ENCODE data around the gene TBXAS1.
A peak's percentile ranks its signal among the peaks of the same experiment; 100 is the strongest.

The TBXAS1 gene

DNA sequence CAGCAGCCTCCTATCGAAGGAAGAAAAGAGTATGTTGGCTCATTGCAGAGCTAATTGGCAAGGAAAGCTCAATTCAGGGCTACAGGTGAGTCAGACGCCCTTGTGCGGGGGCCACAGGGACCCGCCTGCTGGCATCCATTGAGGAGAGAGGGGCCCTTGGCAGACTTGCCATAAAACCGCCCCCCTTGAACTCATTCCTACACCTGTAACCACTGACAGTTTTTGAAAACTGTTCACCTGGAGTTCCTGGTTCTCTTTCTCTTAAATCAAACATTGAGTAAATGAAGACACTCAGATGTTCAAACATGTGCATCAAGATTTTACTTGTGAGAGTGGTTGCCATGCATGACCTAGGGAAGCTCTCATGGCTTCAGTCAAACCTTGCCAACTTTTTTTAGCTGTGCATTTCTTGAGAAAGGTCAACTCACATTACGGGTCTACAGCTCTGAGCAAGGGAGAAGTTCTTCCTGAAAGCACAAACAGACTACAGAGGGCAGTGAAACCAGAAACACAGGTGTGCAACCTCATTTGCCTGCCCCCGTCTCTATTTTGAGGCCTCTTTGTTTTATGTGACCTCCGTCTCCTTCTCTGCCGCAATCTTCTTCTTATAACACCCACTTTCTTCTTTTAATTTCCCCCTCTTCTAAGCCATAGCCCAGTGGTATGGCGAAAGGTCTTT is 87.8 kb downstream of the TBXAS1 start:
- Histone ChIP-seq H3K79me2 (ENCODE audit: insufficient read depth, low read length) (no peaks in the 10 kb centered on the region), H4K20me1 (ENCODE audit: low read depth, low read length) (no peaks in the 10 kb centered on the region), H3K9me3 (ENCODE audit: insufficient read depth, low read length) (no peaks in the 10 kb centered on the region), H3K27ac (ENCODE audit: low read depth, low read length) (peak overlapping the region; percentile 46; the same call in 1 of the 2 replicates), H3K9me2 (replicated peaks; ENCODE audit: insufficient read depth, low read length) (no peaks in the 10 kb centered on the region), H3K36me3 (ENCODE audit: low read length) (no peaks in the 10 kb centered on the region), H3F3A (ENCODE audit: insufficient read depth) (peaks cover 4% of the 10 kb centered on the region; the same call in 1 of the 2 replicates), H3K4me2 (ENCODE audit: low read depth, low read length, poor library complexity, severe bottlenecking) (peak overlapping the region; percentile 30), H2AFZ (ENCODE audit: low read depth, low read length, severe bottlenecking) (no peak overlapping the region), H3K4me3 (ENCODE audit: insufficient read depth, low read length, poor library complexity, severe bottlenecking) (no peak overlapping the region), H3K27me3 (ENCODE audit: low read length) (no peaks in the 10 kb centered on the region), H3K9ac (ENCODE audit: low read length) (no peak overlapping the region)
- TF ChIP-seq, protein P1, sequence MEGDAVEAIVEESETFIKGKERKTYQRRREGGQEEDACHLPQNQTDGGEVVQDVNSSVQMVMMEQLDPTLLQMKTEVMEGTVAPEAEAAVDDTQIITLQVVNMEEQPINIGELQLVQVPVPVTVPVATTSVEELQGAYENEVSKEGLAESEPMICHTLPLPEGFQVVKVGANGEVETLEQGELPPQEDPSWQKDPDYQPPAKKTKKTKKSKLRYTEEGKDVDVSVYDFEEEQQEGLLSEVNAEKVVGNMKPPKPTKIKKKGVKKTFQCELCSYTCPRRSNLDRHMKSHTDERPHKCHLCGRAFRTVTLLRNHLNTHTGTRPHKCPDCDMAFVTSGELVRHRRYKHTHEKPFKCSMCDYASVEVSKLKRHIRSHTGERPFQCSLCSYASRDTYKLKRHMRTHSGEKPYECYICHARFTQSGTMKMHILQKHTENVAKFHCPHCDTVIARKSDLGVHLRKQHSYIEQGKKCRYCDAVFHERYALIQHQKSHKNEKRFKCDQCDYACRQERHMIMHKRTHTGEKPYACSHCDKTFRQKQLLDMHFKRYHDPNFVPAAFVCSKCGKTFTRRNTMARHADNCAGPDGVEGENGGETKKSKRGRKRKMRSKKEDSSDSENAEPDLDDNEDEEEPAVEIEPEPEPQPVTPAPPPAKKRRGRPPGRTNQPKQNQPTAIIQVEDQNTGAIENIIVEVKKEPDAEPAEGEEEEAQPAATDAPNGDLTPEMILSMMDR (IDR thresholded peaks at IDR 0.05; ENCODE audit: insufficient read depth, low read length, poor library complexity, severe bottlenecking): no peak
- TF ChIP-seq EZH2phosphoT487 (conservative IDR thresholded peaks at IDR 0.05; ENCODE audit: low read length): no peak

GRCh38 chr7:139917851-139918250 is 88.8 kb downstream of the TBXAS1 start:
- Histone ChIP-seq H3K4me2 (ENCODE audit: low read depth, low read length, poor library complexity, severe bottlenecking) (no peak overlapping the region), H3K9me3 (ENCODE audit: insufficient read depth, low read length) (no peaks in the 10 kb centered on the region), H3K9me2 (replicated peaks; ENCODE audit: insufficient read depth, low read length) (no peaks in the 10 kb centered on the region), H3K27me3 (ENCODE audit: low read length) (no peaks in the 10 kb centered on the region), H3K79me2 (ENCODE audit: insufficient read depth, low read length) (no peaks in the 10 kb centered on the region), H4K20me1 (ENCODE audit: low read depth, low read length) (no peaks in the 10 kb centered on the region), H3F3A (ENCODE audit: insufficient read depth) (peaks cover 4% of the 10 kb centered on the region; the same call in 1 of the 2 replicates), H3K36me3 (ENCODE audit: low read length) (no peaks in the 10 kb centered on the region), H3K27ac (ENCODE audit: low read depth, low read length) (no peak overlapping the region), H3K4me3 (ENCODE audit: insufficient read depth, low read length, poor library complexity, severe bottlenecking) (no peak overlapping the region), H3K9ac (ENCODE audit: low read length) (no peak overlapping the region), H2AFZ (ENCODE audit: low read depth, low read length, severe bottlenecking) (no peak overlapping the region)
- TF ChIP-seq, protein P1 (IDR thresholded peaks at IDR 0.05; ENCODE audit: insufficient read depth, low read length, poor library complexity, severe bottlenecking): no peak
- TF ChIP-seq EZH2phosphoT487 (conservative IDR thresholded peaks at IDR 0.05; ENCODE audit: low read length): no peak

- no peak for TF ChIP-seq EZH2phosphoT487 (conservative IDR thresholded peaks at IDR 0.05; ENCODE audit: low read length)
- H2AFZ ChIP-seq (ENCODE audit: low read depth, low read length, severe bottlenecking): no peak overlapping the region
- no peaks in the 10 kb centered on the region for H3K9me2 ChIP-seq (replicated peaks; ENCODE audit: insufficient read depth, low read length)
- no peak overlapping the region for H3K4me3 ChIP-seq (ENCODE audit: insufficient read depth, low read length, poor library complexity, severe bottlenecking)
- H3F3A ChIP-seq (ENCODE audit: insufficient read depth): peaks cover 4% of the 10 kb centered on the region; the same call in 1 of the 2 replicates
- no peaks in the 10 kb centered on the region for H4K20me1 ChIP-seq (ENCODE audit: low read depth, low read length)
- H3K27ac ChIP-seq (ENCODE audit: low read depth, low read length): no peak overlapping the region
- no peaks in the 10 kb centered on the region for H3K36me3 ChIP-seq (ENCODE audit: low read length)
- no peak overlapping the region for H3K9ac ChIP-seq (ENCODE audit: low read length)
- H3K4me2 ChIP-seq (ENCODE audit: low read depth, low read length, poor library complexity, severe bottlenecking): no peak overlapping the region
- H3K27me3 ChIP-seq (ENCODE audit: low read length): no peaks in the 10 kb centered on the region
- H3K9me3 ChIP-seq (ENCODE audit: insufficient read depth, low read length): no peaks in the 10 kb centered on the region
- no peaks in the 10 kb centered on the region for H3K79me2 ChIP-seq (ENCODE audit: insufficient read depth, low read length)
These were observed 89.4 kb downstream of the TBXAS1 start for GRCh38 chr7:139918480-139918879.

DNA sequence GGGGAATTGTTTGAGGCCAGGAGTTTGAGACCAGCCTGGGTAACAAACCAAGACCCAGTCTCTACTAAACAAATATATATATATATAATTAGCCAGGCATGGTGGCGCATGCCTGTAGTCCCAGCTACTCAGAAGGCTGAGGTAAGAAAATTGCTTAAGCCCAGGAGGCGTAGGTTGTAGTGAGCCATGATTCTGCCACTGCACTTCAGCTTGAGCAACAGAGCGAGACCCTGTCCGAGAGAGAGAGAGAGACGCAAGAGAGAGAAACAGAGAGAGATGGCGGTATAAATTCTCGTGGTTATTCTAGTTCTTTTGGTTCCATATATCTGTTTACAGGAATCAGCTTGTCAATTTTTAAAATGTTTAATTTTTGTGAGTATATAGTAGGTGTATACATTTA is 94.0 kb downstream of the TBXAS1 start:
- H3K36me3 ChIP-seq (ENCODE audit: low read length): no peaks in the 10 kb centered on the region
- no peak for TF ChIP-seq EZH2phosphoT487 (conservative IDR thresholded peaks at IDR 0.05; ENCODE audit: low read length)
- TF ChIP-seq, protein P1 (IDR thresholded peaks at IDR 0.05; ENCODE audit: insufficient read depth, low read length, poor library complexity, severe bottlenecking): no peak

More for the DNA sequence above, 94.0 kb downstream of the TBXAS1 start:
- Histone ChIP-seq H3K79me2 (ENCODE audit: insufficient read depth, low read length) (no peaks in the 10 kb centered on the region), H3K4me2 (ENCODE audit: low read depth, low read length, poor library complexity, severe bottlenecking) (no peak overlapping the region), H3K9ac (ENCODE audit: low read length) (no peak overlapping the region), H3K27ac (ENCODE audit: low read depth, low read length) (no peak overlapping the region), H2AFZ (ENCODE audit: low read depth, low read length, severe bottlenecking) (no peak overlapping the region), H3K27me3 (ENCODE audit: low read length) (no peaks in the 10 kb centered on the region), H3K4me3 (ENCODE audit: insufficient read depth, low read length, poor library complexity, severe bottlenecking) (no peak overlapping the region), H3K9me3 (ENCODE audit: insufficient read depth, low read length) (no peaks in the 10 kb centered on the region), H3K9me2 (replicated peaks; ENCODE audit: insufficient read depth, low read length) (no peaks in the 10 kb centered on the region), H4K20me1 (ENCODE audit: low read depth, low read length) (no peaks in the 10 kb centered on the region), H3F3A (ENCODE audit: insufficient read depth) (no peaks in the 10 kb centered on the region)
